Epidermal melanocyte (primary cell): Measurements from ENCODE around the gene FAM171A2.

Source experiments
- DNase-seq: peaks from one replicate; pipeline ENCODE4 v3.0.0; 2011; ENCODE audit warnings: low spot score; ENCODE audit not compliant: insufficient read length

The FAM171A2 gene

DNA sequence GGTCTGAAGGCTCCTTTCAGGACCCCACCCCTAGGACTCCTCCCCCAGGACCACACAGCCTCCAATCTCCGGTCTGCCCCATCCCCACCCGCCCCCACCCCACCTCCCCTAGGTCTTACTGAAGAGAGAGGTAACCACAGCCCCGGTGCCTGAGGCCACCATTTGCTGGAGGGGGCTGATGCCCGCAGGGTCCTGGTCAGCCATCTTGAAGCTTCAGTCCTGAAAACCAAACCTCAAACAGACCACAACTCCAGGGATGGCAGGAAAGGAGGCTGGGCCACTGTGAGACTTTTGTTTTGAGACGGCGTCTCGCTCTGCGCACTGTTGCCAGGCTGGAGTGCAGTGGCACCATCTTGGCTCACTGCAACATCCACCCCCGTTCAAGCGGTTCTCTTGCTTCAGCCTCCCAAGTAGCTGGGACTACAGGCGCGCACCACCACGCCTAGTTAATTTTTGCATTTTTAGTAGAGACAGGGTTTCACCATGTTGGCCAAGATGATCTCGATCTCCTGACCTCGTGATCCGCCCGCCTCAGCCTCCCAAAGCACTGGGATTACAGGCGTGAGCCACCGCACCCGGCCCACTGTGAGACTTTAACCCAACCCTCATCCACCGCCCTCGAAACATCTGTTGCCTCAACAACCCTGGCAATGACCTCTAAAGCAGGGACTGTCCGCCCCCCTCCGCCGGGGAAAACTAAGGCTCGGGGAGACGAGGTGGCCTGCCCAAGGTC is 40.1 kb downstream of the FAM171A2 start:
- no peak for DNase-seq

DNA sequence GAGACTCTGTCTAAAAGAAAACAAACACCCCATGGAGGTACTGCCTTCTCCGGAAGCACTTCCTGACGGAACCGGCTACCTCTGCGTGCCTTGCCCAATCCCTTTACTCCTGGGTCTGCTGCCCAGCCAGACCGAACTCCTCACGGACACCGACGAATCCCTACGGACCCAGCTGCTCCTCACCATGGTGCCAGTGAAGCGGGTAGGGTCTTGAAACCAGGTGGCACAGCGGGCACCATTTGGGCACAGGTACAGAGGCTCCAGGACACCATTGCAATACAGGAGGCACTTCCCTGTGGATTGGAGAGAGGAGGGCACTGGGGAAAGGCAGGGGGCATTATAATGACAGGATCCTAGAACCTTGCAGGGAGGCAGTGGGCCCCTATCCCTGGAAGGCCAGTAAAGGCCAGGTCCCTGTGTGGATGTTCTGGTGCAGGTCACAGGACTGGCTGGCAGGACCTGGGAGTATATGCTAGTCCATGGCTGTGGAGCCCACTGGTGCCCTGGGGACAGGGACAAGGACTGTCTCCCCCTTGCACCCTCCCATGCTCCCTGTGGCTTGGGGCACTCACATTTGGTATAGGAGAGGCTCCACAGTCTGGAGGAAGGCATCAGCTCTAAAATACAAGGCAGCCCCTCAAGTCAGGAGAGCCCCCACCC is 41.3 kb downstream of the FAM171A2 start:
- DNase-seq = no peak

DNA sequence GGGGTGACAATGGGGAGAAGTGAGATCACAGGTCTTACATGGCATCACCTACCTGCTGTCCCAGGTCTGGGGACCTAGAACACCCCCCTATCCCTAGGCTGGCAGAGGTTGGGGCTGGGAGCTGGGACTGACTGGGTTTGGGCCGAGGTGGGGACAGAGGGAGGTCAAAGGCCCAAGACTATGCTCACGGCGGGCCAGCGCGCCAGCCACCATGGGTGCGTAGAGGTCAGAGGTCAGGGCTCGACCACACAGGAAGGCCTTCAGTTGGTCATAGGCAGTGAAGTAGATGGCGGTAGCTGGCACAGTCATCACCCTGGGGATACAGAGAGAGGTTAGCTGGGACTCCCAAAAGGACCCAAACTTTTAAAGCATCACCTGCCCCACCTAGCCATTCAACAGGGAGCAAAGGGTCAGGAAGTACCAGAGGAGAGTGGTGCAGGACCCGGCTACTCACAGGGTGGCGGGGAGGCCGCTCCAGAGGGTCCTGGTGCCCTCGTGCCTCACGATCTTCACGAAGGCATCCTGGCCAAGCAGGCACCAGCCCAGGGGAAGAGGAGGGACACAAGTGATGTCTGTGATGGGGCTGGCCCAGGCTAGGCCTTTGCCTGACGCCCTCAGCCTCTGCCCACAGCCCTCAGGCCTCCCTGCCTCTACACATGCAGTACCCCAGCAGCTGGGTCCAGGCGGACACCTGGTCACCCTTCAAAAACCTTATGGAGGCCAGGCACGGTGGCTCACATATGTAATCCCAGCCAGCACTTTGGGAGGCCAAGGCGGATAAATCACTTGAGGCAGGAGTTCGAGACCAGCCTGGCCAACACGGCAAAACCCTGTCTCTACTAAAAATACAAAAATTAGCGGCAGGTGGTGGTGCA is 42.2 kb downstream of the FAM171A2 start:
- DNase-seq = no peak

DNA sequence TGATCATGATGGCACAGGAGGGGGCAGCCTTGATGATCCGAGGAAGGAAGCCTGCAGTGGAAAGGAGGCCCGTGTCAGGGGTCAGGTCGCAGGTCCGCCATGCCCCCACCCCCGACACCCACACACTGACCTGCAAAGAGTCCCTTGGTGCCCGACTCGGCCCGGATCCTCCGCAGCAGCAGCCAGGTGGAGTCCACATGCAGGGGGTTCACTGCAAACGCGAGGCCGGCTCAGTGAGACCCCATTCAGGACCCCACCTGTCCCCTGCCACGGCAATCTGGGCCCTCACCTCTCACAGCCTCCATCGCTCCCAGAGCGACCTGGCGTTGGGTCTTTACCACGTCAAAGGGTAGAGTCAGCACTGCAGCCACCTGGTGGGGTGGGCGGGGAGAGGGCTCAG is 43.6 kb downstream of the FAM171A2 start:
- no peak for DNase-seq

DNA sequence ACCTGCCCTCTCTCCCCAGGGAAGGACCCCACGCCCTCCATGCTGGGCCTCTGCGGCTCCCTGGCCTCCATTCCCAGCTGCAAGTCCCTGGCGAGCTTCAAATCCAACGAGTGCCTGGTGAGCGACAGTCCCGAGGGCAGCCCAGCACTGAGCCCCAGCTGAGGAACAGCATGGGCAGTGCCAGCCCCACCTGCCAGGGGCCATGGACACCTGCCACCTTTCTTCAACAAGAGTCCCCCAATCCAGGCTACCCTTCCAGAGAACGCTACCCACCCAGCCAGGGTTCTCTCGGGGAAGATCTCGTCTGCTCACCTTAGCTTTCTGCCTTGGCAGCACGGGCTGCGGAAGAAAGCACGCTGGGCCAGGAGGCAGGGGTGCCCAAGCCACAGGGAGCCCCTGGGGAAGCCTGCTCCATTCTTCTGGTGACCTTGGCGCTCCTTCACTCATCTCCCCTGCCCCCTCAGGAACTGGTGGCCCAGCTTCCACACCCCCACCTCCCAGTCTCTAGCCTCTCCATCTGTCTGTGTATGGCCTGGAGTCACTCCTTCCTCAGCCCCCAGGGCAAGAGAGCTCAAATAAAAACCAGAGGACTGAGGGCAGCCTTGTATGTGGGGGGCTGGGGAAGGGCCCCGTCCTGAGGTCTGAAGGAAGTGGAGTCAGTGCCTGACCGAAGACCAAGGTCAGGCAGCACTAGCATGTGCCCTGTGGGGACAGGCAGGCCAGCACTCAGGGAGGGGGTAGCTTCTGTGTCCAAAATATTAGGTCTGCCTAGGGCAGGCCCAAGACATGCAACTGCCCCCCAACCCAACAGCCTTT is 45.4 kb downstream of the FAM171A2 start:
- DNase-seq = peak; percentile 6

DNA sequence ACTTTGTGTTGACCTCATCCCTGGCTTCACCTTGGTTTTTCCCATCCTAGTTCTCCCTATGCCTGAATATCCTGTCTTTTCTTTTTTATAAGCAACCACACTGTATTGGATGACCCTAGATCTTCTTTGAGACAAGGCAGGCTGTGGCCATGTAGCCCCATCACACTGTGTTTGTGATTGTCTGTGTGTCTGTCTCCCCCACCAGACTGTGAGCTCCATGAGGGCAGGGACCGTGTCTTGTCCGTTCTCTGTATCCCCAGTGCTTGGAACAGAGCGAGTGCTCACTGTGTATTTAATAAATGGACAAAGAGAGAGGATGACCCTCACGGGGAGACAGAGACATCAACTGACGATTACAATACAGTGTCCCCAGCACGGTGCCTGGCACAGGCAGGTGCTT is 46.1 kb downstream of the FAM171A2 start:
- DNase-seq = no peak

DNA sequence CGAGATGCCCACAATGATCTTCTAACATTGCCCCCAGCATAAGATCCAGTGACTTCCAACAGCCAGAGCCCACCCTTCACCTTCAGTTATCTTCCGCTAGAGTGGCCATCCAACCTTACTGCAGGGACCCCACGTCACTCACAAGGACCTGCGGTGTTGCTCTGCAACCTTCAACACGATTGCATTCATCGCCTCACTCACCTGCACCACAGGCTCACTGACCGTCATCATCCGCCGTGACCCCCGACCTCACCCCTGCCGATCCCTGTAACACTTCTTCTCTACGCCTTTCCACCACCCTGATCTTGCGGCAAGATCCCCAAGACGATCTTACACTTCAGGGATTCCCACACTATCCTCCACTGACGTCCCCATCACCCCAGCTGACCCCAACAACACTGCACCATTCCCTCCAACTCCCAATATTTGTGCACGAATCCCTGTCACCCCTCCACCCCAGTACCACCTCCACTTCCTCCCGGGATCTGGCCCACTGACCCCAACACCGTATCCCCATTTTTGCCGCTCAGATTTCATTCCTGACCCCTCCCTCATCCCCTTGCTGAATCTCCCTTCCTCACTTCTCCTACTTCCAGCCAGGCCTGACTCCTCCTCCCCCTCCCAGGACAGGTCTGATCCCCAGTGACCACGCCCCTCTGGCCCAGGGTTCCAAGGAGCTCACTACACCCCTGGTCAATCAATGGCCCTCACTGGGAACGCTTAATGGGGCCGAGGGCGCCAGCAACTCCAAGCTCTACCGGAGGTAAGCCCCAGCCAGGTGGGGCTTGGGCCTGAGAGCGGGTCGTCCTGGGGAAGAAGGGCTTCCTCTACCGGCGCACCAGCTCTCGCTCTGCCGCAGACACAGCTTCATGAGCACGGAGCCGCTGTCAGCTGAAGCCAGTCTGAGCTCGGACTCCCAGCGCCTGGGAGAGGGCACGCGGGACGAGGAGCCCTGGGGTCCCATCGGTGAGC is 47.6 kb downstream of the FAM171A2 start:
- DNase-seq = peak; percentile 11

DNA sequence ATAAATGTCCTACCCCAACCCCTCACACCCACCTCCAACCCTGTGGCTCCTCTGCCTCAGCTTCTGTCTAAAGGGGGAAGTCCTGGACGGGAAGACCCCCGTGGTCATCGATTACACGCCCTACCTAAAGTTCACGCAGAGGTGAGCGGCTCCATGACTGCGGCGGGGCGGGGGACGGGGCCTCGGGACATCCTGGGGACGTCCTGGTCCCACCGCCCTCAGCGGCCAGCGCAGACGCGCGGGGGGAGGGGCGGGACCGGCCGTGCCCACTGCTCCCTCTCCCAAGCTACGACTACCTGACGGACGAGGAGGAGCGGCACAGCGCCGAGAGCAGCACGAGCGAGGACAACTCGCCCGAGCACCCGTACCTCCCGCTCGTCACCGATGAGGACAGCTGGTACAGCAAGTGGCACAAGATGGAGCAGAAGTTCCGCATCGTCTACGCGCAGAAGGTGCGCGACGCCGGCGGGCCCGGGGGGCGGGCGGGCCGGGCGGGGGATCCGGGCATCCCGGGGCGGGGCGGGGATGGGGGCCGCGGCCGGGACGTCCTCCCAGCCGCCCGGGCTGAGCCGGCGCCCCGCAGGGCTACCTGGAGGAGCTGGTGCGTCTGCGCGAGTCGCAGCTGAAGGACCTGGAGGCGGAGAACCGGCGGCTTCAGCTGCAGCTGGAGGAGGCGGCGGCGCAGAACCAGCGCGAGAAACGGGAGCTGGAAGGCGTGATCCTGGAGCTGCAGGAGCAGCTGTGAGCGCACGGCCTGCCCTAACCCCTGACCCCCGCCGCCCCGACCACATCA is 48.6 kb downstream of the FAM171A2 start:
- peak; percentile 24 for DNase-seq

DNA sequence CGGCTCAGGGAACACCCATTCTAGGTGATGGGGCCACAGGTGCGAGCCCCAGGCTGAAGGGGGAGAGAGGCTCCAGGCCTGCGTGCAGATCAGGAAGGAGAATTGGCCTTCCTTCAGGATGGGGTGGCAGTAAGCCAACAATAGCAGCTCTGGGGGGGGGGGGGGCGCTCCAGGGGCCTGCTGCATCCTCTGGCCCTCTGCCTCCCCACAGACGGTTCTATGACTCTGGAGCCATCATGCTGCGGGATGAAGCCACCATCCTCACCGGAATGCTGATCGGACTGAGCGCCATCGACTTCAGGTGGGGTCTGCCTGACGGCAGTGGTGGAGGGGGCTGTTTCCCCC is 49.2 kb downstream of the FAM171A2 start:
- no peak for DNase-seq

DNA sequence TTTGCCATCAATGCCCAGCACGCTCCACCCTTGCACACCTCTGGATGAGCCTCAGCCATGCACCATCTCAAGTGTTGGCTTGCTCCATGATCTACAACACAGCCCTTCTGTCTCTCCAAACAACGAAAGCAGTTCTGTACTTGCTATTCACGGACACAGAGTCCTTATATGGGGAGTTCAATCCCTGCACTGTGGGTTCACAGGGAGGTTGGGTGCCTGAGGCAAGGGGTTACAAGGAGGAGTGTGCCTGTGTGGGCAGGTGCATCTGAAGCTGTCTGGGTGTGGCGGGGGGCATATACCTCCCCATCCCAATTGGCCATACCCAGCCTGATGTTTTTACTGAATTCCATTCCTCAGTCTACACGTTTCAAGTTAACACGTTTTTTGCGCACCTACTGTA is 49.6 kb downstream of the FAM171A2 start:
- peak; percentile 12 for DNase-seq

DNA sequence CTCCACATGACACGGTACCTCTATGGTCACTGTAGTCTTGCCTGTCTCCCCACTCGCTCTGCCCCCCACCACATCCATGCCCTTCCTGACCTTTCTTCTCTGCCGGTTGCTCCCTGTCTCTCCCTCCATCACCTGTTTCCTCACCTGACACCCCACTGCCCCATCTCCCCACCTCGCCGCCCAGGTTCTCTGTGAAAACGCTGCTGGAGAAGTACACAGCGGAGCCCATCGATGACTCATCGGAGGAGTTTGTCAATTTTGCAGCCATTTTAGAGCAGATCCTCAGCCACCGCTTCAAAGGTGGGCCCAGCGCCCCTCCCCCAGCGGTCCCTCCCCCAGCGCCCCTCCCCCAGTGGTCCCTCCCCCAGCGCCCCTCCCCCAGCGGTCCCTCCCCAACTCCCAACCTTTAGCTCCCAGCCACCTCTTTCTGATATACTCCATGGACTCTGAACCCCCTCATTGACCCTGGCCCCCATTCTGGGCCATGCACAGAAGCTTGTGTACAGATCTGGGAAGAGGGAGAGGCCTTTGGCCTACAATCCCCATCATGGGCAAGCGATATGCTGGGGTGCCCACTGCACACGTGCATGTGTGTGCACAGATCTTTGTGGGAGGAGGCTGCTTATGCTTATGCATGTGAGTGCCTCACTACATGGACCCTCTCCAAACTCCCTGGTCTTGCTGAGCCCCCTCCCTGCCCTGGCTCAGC is 51.1 kb downstream of the FAM171A2 start:
- DNase-seq = no peak

DNA sequence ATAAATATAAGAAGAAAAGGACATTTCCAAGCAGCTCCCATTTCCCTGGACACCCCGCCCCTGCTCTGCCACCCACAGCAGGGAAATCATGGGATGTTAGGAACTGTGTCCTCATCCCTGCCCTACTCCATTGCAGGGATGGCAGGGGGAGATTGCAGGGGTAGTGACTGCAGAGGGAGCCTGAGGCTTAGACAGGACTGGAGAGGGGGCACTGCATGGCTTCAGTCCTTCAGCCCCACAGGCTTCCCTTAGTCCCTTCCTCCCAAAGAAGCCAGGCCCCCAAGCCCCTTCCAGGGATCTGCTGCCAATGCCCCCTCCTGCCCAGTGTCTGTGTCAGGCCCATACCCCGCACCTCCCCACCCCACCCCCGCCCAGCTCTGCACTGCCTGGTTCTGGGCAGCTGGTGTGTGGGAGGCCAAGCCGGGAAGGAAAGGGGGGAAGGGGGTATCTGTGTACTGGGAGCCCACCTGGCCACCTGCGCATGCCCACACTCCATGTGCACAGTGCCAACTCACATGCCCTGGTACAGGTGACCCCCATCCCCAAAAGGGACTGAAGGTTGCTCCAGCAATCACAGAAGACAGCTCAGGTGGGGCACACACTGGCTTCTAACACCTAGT is 52.0 kb downstream of the FAM171A2 start:
- peak; percentile 4 for DNase-seq

DNA sequence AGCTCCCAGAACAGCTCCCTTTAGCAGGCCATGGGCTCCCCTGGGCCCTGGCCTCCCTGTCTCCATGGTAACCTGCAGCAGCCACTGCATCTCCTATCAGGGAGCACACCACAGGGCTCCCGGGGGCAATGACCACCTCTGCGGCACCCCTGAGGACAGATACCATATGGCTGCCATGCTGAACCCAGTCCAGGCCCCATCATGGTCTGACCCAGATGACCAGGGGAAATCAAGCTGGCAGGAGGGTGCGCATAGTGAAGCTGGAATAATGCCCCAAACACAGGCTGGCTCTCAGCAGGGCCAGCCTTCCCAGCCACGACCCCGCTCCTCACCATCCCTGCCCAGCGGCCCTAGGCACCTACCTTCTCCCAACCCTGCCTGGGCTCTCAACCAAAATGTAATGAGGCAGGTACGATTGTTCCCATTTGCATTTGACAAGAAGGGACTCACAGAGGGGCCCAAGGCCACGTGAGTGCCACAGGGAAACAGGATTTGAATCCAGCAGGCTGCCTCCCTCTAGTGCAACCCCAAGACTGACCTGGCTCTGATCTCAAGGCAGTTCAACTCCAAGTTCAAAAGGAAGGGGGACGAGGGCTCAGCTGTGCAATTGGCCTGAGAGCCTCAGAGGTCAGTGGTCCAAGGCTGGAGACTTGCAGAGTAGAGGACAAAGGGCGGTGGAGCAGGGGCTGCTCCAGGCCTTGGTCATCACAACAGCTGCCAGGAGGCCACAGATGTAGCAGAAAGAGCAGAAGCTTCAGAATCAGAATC is 52.9 kb downstream of the FAM171A2 start:
- DNase-seq = no peak

DNA sequence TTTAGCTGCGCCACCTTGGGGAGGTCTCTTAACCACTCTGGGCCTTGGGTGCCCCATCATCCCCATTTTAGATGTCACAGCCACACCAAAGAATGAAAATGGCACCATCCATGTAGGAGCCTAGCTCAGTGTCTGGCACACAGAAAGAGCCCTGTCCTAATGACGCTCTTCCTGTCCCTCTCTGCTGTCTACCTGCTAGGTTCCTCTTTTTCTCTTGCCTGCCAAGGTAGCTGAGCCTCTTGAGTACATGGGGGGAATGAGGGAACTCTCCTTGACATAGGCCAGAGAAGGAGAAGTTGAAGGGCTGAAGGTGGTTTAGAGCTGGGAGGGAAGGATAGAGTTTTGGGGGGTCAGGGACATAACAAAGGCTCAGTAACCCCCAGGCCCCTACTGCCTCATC is 53.5 kb downstream of the FAM171A2 start:
- no peak for DNase-seq

DNA sequence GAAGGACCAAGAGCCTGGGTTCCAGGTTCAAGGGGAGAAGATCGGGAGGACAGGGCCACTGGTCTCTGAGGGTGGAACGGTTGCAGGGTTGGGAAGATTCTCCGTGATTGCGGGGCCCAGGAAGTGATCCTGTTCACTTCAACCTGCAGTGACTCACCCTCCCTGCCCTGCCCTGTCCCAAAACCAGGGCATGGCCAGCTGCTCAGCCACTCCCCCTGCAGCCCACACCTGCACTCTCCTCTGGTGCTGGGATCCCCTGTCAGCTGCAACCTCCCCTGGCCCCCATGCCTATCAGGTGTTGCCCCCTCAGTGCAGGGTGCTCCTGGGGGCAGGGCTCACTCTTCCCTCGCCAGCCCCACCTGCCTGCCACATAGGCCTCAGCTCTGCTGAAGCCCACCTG is 54.2 kb downstream of the FAM171A2 start:
- peak; percentile 9 for DNase-seq

DNA sequence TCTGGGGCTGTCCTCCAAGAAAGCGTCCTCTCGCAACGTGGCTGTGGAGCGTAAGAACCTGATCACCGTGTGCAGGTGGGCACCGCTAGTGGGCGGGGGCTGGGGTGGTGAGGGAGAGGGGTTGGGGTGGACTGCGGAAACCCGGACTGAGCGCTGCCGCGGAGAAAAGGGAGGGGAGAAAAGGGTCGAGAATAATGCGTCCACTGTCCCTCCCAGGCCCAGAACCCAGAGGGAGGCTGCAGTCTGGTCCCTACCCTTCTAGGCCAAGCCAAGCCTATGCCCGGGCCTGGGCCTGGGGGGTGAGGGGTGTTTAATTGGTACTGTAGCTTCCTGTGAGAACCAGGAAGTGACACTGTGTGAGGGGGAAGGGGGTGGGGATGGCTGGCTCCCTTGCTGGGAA is 54.8 kb downstream of the FAM171A2 start:
- DNase-seq = peak; percentile 6

DNA sequence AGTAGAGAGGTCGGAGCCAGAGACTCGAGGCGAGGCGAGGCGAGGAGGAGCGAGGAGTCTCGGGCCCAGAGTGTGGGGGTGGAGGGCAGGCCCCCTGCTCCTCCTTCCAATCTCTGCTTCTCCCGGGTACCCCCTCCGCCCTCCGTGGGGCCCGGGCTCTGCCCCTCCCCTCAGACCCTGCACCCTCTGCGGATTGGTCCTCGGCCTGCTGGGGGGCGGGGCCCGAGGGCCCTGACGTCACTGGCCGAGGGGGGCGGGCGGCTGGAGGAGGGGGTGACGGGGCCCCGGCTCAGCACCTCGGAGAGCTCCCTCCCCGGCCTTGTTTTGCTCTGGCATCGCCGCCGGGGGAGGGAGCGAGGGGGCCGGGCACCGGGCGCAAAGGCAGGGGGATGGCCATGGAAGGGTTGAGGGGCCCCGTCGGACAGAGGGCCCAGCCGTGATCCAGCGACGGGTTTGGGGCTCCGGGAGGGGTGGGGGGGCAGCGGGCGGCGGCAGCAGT is 55.3 kb downstream of the FAM171A2 start, which contains the start of gene RUNDC3A:
Gene RUNDC3A (plus strand): TSS at position 282 of the 499 bp plus-strand sequence. CDS start 232 bp downstream, outside the sequence.
- DNase-seq = peak; percentile 97
